ENCODE data around the gene CACNA1H. TPM values are rescaled to one million over a fixed set of nuclear protein-coding genes. Genes with fewer than 3 reads are reported as not detected.
"Not testable (repeated sequence)": the region's sequence is repeated elsewhere in the genome, so short reads cannot be mapped to it uniquely, and the experiment has no call there.

The CACNA1H gene
- total RNA-seq, 1 experiment from 2014 or later = 24.3 TPM

DNA sequence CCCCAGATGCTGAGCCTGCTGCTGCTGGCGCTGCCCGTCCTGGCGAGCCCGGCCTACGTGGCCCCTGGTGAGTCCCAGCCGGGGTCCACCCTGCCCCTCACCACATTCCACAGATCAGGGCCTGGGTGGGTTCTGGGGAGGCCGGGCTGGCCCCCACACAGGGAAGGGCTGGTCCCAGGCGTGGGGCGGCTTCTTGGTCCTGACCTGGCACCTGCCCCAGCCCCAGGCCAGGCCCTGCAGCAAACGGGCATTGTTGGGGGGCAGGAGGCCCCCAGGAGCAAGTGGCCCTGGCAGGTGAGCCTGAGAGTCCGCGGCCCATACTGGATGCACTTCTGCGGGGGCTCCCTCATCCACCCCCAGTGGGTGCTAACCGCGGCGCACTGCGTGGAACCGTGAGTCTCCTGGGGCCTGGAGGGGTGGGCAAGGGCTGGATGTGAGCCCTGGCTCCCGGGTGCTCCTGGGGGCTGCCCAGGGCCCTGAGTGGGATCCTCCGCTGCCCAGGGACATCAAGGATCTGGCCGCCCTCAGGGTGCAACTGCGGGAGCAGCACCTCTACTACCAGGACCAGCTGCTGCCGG, 103.5 kb downstream of the CACNA1H start:
- H3K9ac ChIP-seq (ENCODE audit: low read length); H2AFZ ChIP-seq (ENCODE audit: low read depth, low read length, poor library complexity, severe bottlenecking); H3K79me2 ChIP-seq (ENCODE audit: insufficient read depth, low read length); H3K27ac ChIP-seq (ENCODE audit: low read depth, low read length); H3K9me3 ChIP-seq (ENCODE audit: control insufficient read depth in 1 of 2, insufficient read depth in 1 of 2, low read depth in 1 of 2, low read length in 2 of 2); H3K4me2 ChIP-seq (ENCODE audit: low read length); H4K20me1 ChIP-seq (ENCODE audit: insufficient read depth); RAD21 ChIA-PET (ENCODE audit: low non-redundant PET in 1 of 2, low total read pairs in 2 of 2, uncharacterized antibody in 2 of 2, unreplicated experiment in 2 of 2); BruUV-seq (replicated peaks); intact Hi-C loops (cut with micrococcal nuclease); ATAC-seq; POLR2A ChIA-PET; H3K27me3 ChIP-seq (ENCODE audit: insufficient read depth, low read length); H3K9me2 ChIP-seq (ENCODE audit: insufficient read depth); H3K36me3 ChIP-seq (ENCODE audit: control insufficient read depth in 1 of 2, insufficient read depth in 2 of 2, low read length in 2 of 2); H3K4me3 ChIP-seq (replicated peaks in 1 of 2; ENCODE audit: low read depth in 1 of 2, low read length in 2 of 2); CTCF ChIA-PET; DNase-seq (ENCODE audit: low read depth, low spot score): not testable (repeated sequence)
- peaks cover 4 to 13% of the 10 kb centered on the region in 2 experiments; a peak in 3 of 4 replicates for H3K4me1 ChIP-seq (ENCODE audit: control insufficient read depth in 1 of 2, insufficient read depth in 2 of 2, low read length in 2 of 2)

GRCh38 chr16:1256874-1257322, 104.0 kb downstream of the CACNA1H start:
- RAD21 ChIA-PET (ENCODE audit: low non-redundant PET in 1 of 2, low total read pairs in 2 of 2, uncharacterized antibody in 2 of 2, unreplicated experiment in 2 of 2) = no interaction called here
- BruUV-seq (replicated peaks) = no TSS peak
- no peaks in the 10 kb centered on the region for H3K79me2 ChIP-seq (ENCODE audit: insufficient read depth, low read length)
- no peak overlapping the region for H3K4me2 ChIP-seq (ENCODE audit: low read length)
- H3K36me3 ChIP-seq (ENCODE audit: control insufficient read depth in 1 of 2, insufficient read depth in 2 of 2, low read length in 2 of 2) = no peaks in the 10 kb centered on the region
- DNase-seq (ENCODE audit: low read depth, low spot score) (no peak), ATAC-seq (no peak)
- H4K20me1 ChIP-seq (ENCODE audit: insufficient read depth) = no peaks in the 10 kb centered on the region
- H3K4me3 ChIP-seq (replicated peaks in 1 of 2; ENCODE audit: low read depth in 1 of 2, low read length in 2 of 2) = no peak overlapping the region
- no peaks in the 10 kb centered on the region for H3K9me3 ChIP-seq (ENCODE audit: control insufficient read depth in 1 of 2, insufficient read depth in 1 of 2, low read depth in 1 of 2, low read length in 2 of 2)
- TF ChIP-seq YY1 (IDR thresholded peaks at IDR 0.05; ENCODE audit: extremely low read depth, insufficient replicate concordance, low read depth, low read length) (no peak), JUND (IDR thresholded peaks at IDR 0.05) (no peak), MAX (IDR thresholded peaks at IDR 0.05) (no peak), EZH2 (IDR thresholded peaks at IDR 0.05) (no peak), ZFX (IDR thresholded peaks at IDR 0.05) (no peak), ZNF274 (IDR thresholded peaks at IDR 0.05; ENCODE audit: low read depth, low read length) (no peak), SP1 (IDR thresholded peaks at IDR 0.05; ENCODE audit: low read depth) (no peak)
- TF ChIP-seq, protein P1, sequence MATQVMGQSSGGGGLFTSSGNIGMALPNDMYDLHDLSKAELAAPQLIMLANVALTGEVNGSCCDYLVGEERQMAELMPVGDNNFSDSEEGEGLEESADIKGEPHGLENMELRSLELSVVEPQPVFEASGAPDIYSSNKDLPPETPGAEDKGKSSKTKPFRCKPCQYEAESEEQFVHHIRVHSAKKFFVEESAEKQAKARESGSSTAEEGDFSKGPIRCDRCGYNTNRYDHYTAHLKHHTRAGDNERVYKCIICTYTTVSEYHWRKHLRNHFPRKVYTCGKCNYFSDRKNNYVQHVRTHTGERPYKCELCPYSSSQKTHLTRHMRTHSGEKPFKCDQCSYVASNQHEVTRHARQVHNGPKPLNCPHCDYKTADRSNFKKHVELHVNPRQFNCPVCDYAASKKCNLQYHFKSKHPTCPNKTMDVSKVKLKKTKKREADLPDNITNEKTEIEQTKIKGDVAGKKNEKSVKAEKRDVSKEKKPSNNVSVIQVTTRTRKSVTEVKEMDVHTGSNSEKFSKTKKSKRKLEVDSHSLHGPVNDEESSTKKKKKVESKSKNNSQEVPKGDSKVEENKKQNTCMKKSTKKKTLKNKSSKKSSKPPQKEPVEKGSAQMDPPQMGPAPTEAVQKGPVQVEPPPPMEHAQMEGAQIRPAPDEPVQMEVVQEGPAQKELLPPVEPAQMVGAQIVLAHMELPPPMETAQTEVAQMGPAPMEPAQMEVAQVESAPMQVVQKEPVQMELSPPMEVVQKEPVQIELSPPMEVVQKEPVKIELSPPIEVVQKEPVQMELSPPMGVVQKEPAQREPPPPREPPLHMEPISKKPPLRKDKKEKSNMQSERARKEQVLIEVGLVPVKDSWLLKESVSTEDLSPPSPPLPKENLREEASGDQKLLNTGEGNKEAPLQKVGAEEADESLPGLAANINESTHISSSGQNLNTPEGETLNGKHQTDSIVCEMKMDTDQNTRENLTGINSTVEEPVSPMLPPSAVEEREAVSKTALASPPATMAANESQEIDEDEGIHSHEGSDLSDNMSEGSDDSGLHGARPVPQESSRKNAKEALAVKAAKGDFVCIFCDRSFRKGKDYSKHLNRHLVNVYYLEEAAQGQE (IDR thresholded peaks at IDR 0.05; ENCODE audit: low read depth) = no peak
- H3K27ac ChIP-seq (ENCODE audit: low read depth, low read length) = no peak overlapping the region
- no peak overlapping the region for H2AFZ ChIP-seq (ENCODE audit: low read depth, low read length, poor library complexity, severe bottlenecking)
- intact Hi-C loops (cut with micrococcal nuclease) = no loop called here
- peaks cover 4 to 13% of the 10 kb centered on the region in 2 experiments; a peak in 3 of 4 replicates for H3K4me1 ChIP-seq (ENCODE audit: control insufficient read depth in 1 of 2, insufficient read depth in 2 of 2, low read length in 2 of 2)
- POLR2A ChIA-PET = no interaction called here
- no peaks in the 10 kb centered on the region for H3K9me2 ChIP-seq (ENCODE audit: insufficient read depth)
- peaks cover 4% of the 10 kb centered on the region; the same call in 1 of the 2 replicates for H3K27me3 ChIP-seq (ENCODE audit: insufficient read depth, low read length)
- CTCF ChIA-PET = no interaction called here
- H3K9ac ChIP-seq (ENCODE audit: low read length) = no peak overlapping the region
